Activated T-cell treated with anti-CD3 and anti-CD28 coated beads for 1 hour (primary cell): Measurements from ENCODE around the gene SECTM1.
"Not testable (repeated sequence)": the region's sequence is repeated elsewhere in the genome, so short reads cannot be mapped to it uniquely, and the experiment has no call there.

Experiments
- DNase-seq: peaks from one replicate; pipeline ENCODE4 v3.0.0-alpha.2; 2020; ENCODE audit warnings: low read depth

SECTM1 gene

DNA sequence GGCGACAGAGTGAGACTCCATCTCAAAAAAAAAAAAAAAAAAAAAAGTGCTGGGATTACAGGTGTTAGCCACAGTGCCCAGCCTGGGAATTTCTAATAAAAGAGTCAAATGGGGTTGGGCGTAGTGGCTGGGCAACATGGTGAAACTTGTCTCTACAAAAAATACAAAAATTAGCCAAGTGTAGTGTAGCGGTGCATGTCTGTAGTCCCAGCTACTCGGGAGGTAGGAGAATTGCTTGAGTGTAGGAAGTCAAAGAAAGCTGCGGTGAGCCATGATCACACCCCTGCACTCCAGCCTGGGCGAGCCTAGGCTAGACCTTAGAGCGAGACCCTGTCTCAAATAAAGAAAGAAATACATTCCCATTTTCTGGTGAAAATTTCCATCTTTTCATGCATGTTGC lies 35.6 kb upstream of the SECTM1 start:
- DNase-seq: no peak

GRCh38 chr17:82367724-82368524 lies 34.4 kb upstream of the SECTM1 start:
- no peak for DNase-seq

GRCh38 chr17:82366749-82367148 lies 33.2 kb upstream of the SECTM1 start:
- DNase-seq: no peak

- no peak for DNase-seq
These were observed 32.2 kb upstream of the SECTM1 start for GRCh38 chr17:82365606-82366295.

GRCh38 chr17:82361885-82362633 lies 28.5 kb upstream of the SECTM1 start:
- no peak for DNase-seq

- not testable (repeated sequence) for DNase-seq
These were observed 26.0 kb upstream of the SECTM1 start for GRCh38 chr17:82359451-82360074.

GRCh38 chr17:82358465-82359350 lies 25.1 kb upstream of the SECTM1 start, which contains the start of gene TEX19:
TSS of gene TEX19 (plus strand) at chr17:82359247. CDS start at chr17:82362151, 2,904 bp downstream.
- no peak for DNase-seq

GRCh38 chr17:82357394-82357793 lies 23.8 kb upstream of the SECTM1 start:
- no peak for DNase-seq

DNA sequence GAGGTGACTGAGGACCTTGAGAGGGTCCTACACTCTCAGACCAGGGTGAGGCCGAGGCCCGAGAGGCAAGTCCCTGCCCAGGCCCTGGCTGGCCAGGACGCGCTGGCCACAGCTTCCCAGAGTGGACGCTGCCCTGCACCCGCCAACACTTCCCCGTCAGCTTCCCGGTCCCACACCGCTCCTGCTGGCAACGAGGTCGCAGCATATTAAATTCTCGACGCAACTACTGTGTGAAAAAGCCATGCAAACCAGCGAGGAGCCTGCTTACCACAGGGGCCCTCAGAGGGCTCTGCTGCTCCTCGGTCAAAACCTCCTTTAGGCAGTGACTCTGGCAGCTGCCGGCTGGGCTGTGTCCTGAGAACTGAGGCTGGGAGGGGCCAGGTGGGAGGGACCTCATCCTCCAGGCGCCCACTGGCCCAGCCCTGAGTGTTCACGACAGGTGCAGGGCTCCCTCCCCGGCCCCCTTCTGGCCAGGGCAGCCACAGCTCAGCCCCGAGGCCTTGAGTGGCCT lies 23.3 kb upstream of the SECTM1 start:
- DNase-seq: no peak

DNA sequence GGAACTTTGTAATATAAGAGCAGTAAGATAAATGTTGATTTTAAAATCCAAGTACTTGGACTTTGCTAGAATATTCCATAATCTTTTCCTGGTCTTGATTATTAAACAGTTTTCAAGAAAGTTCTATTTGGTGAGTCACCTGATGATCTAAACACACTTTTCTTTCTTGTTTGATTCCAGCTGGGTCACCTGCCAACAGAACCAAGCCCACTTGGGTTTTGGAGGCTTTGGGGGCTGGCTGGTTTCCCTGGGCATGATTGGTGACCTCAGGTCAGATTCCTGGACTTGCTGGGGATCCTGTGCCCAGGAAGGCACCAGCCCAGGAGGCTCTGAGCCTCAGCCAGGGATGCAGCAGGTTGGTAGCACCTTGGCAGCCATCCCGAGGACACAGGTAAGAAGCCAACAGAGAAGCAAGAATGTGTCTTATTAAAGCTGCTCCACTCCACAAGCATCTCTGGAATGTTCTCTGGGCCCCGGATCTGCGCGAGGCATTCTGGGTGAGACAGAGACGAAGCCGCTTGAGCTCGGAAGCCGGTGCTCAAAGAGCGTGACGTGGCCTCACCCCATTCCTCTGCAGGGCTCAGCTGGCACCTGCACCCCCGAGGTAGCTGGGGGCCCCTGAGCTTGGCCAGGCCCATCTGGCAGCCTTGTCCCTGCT lies 22.3 kb upstream of the SECTM1 start:
- no peak for DNase-seq

DNA sequence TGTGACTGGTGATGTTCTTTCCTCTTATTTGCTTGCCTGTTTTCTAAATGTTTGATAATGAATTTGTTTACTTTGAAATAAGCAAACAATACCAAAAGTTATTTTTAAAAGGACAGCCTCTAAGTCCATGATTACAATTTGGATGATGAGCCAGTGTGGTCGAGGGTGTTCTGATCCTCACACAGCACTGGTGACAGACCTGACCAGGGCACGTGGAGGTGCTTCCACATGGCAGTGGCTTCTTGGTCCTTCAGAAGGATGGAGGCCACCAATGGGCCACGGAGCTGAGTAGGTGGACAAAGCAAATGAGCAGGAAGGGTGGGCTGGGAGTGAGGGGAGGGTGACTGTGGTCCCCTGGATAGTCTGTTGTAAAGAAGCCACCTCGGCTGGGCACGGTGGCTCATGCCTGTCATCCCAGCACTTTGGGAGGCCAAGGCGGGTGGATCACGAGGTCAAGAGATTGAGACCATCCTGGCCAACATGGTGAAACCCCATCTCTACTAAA lies 21.3 kb upstream of the SECTM1 start:
- DNase-seq: no peak

DNA sequence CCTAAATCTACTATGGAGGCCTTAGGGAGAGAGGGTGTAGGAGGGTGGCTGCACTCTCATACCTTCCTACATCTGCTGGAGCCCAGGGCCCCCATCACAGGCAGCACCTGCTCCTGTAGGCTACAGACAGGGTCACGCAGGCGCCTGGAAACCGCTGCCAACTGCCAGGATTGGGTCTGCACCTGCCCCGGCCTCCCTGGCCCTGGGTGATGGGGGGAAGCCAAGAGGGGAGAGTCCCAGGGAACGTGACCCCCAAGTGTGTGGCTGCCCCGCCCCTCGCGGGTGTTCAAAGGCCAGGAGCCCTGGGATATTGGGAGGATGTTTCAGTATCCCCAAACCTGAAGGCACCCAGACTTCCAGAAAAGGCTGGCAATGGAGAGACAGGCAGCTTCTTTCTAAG lies 19.9 kb upstream of the SECTM1 start:
- no peak for DNase-seq

GRCh38 chr17:82351713-82352488 lies 18.3 kb upstream of the SECTM1 start:
- peak; percentile 80 for DNase-seq

DNA sequence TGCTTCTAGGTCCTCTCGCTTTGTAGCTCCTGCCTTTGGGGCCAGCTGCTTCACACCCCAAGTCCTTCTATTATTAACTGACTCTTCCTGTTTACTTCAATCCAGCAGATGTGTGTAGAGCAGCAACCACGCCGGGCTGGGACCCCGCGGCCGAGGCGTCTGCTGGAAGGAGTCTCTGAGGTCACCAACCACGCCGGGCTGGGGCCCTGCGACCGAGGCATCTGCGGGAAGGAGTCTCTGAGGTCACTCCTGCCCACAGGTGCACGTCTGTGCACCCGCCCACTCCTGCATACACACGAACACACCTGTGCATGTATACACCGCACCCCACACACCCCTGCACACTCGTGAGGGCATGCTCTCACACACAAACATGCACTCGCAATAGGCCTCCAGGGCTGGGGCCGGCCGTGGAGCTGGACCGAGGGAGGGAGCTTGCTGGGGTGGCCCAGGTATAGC lies 17.7 kb upstream of the SECTM1 start:
- DNase-seq: no peak

DNA sequence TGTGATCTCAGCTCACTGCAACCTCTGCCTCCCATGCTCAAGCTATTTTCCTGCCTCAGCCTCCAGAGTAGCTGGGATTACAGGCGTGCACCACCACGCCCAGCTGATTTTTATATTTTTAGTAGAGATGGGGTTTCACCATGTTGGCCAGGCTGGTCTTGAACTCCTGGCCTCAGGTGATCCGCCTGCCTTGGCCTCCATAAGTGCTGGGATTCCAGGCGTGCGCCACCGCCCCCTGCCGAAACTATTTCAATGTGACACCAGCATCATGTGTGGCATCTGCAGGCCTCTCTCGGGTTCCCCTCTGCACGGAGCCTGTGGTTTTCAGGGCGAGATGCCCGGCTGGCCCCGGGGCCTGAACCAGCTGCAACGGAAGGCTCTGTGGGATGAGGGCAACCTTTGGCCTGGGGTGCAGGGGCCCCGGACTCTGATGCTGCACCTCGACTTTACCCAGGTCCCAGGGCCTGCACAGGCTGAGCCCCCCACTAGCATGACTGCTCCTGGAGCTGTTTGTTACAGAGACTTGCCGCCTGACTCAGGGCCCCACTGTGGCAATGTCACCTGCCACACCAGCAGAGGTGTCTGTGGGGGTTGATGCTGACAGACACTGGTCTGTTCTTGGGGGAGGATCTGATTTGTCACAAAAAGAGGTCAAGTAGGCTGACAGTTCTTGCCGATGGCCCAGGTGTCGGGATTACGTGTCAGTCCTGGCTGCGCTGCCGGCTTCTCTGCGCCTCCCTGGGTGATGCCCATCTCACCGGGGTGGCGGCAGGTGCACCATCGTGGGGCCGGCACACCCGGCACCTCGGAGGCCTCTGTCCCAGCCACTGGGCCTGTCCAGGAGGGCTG lies 16.8 kb upstream of the SECTM1 start:
- no peak for DNase-seq

- no peak for DNase-seq
These were observed 15.7 kb upstream of the SECTM1 start for GRCh38 chr17:82349287-82349701.

- DNase-seq: no peak
These were observed 15.3 kb upstream of the SECTM1 start for GRCh38 chr17:82348866-82349265.

DNA sequence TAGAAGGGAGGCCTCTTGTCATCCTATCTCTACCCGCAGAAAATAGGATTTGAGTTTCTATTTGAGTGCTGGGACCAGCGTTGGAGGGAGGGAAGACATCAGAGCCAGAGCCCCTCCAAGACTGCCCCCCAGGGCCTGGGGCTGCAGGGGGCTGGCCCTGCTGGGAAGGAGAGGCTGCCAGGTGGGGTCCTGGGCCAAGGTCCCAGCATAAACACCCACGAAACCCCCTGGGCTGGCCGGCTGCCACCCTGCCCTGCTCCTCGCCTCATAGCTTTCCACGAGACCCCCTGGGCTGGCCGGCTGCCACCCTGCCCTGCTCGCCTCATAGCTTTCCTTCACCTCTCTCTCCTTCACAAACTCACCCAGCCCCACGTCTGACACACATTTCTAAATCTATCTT lies 14.9 kb upstream of the SECTM1 start:
- DNase-seq: no peak
